GM19043 (cell line): ENCODE data around the gene TEX13A.

Experiments used
- ATAC-seq: cut with Tn5 transposase; IDR thresholded peaks from one replicate; pipeline ENCODE4 v1.9.1; 2021; ENCODE audit warnings: low read depth; ENCODE audit not compliant: unreplicated experiment

The TEX13A gene

DNA sequence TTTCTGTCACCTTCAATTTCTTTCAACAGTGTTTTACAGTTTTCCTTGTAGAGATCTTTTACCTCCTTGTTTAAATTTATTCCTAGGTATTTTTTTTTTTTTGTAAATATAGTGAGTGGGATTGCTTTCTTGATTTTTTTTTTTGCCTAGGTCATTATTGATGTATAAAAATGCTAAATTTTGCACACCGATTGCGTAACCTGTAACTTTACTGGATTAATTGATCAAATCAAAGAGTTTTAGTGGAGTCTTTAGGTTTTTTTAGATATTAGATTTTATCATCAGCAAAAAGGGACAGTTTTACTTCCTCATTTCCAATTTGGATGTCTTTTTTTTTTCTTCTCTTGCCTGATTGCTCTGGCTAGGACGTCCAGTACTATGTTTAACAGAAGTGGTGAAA lies 40.9 kb downstream of the TEX13A start:
- ATAC-seq, result no peak

- no peak for ATAC-seq
Observed at GRCh38 chrX:105173071-105173470, 47.4 kb downstream of the TEX13A start.
